HG03565 (cell line): Measurements from ENCODE around the gene CCT8L2.
"Not testable (repeated sequence)": the region's sequence is repeated elsewhere in the genome, so short reads cannot be mapped to it uniquely, and the experiment has no call there.

ENCODE experiments used
- ATAC-seq: cut with Tn5 transposase; IDR thresholded peaks from one replicate; pipeline ENCODE4 v1.9.1; 2021; ENCODE audit warnings: mild to moderate bottlenecking, moderate library complexity; ENCODE audit not compliant: unreplicated experiment

CCT8L2 gene

GRCh38 chr22:16592710-16593109 is at the start of gene CCT8L2:
Gene CCT8L2 (minus strand): TSS chr22:16592810. CDS start chr22:16592550, 260 bp downstream.
- not testable (repeated sequence) for ATAC-seq

GRCh38 chr22:16635442-16635841 is 42.8 kb upstream of the CCT8L2 start:
- not testable (repeated sequence) for ATAC-seq

DNA sequence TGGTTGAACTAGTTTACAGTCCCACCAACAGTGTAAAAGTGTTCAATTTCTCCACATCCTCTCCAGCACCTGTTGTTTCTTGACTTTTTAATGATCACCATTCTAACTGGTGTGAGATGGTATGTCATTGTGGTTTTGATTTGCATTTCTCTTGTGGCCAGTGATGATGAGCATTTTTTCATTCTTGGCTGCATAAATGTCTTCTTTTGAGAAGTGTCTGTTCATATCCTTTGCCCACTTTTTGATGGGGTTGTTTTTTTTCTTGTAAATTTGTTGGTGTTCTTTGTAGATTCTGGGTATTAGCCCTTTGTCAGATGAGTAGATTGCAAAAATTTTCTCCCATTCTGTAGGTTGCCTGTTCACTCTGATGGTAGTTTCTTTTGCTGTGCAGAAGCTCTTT is 41.5 kb upstream of the CCT8L2 start:
- not testable (repeated sequence) for ATAC-seq

GRCh38 chr22:16628476-16628875 is 35.9 kb upstream of the CCT8L2 start:
- not testable (repeated sequence) for ATAC-seq

- ATAC-seq = not testable (repeated sequence)
Measured at GRCh38 chr22:16625018-16625417, 32.4 kb upstream of the CCT8L2 start.

DNA sequence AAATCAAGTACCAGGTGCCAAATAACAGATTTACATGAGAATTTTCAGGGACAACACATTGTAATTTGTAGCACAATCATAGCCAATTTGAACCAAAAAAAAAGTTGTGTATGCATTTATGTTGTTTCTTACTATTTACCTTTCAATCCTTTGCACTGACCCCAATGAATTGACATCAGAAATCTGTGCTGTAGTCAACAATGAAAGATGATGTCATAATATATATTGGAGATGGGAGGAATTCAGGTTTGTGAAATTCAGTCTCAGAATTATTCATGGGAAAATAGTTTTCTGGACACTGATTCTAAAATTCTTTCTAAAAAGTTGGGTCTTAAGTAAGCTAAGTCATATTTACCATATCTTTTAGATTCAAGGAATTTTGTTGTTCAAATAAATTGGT is 31.0 kb upstream of the CCT8L2 start:
- ATAC-seq = not testable (repeated sequence)

DNA sequence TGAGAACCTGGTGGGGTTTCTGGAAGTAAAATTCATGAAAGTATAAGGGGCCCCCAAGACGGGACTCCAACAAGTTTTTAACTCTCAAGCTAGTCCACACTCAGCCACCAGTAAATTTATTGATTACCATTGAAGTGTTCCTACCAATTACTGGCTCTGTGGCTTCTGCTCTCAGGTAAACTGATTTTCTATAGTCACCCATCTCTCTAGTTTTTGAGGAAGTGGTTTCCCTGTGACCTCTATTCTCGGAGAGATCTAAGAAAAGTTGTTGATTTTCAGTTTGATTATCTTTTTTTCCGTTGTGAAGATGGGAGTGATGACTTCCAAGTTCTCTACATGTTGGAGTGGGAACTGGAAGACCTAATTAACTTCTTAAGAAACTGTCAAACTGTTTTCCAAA is 24.9 kb upstream of the CCT8L2 start:
- not testable (repeated sequence) for ATAC-seq

GRCh38 chr22:16616390-16616938 is 23.9 kb upstream of the CCT8L2 start:
- ATAC-seq = not testable (repeated sequence)

GRCh38 chr22:16615606-16616245 is 23.1 kb upstream of the CCT8L2 start:
- not testable (repeated sequence) for ATAC-seq

GRCh38 chr22:16609548-16610261 is 17.1 kb upstream of the CCT8L2 start:
- ATAC-seq = no peak

GRCh38 chr22:16608931-16609330 is 16.3 kb upstream of the CCT8L2 start:
- no peak for ATAC-seq

DNA sequence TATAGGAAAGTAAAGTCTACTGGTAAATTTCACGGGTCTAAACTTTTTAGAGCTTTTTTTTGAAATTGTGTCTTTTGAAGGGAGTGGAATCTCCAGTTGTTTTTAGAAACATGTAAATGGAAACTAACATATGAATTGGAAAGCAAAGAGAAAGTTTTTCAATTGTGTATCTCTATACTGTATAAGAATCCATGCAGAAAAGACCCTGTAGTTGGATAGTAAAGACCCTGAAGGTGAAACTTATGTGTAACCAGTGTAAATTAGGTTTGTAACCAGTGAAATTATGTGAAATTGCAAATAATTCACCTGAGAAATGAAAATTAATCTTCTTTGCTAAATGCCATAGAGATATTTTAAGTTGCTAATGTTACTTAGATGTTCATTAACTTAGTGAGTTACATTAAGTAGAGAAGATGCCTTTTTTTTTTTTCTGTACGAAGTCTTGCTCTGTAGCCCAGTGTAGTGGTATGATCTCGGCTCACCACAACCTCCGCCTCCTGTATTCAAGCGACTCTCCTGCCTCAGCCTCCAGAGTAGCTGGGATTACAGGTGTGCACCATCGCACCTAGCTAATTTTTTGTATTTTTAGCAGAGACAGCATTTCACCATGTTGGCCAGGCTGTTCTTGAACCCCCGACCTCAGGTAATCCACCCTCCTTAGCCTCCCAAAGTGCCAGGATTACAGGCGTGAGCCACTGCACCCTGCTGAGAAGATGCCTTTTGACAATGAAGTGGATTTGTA is 11.8 kb upstream of the CCT8L2 start:
- not testable (repeated sequence) for ATAC-seq

DNA sequence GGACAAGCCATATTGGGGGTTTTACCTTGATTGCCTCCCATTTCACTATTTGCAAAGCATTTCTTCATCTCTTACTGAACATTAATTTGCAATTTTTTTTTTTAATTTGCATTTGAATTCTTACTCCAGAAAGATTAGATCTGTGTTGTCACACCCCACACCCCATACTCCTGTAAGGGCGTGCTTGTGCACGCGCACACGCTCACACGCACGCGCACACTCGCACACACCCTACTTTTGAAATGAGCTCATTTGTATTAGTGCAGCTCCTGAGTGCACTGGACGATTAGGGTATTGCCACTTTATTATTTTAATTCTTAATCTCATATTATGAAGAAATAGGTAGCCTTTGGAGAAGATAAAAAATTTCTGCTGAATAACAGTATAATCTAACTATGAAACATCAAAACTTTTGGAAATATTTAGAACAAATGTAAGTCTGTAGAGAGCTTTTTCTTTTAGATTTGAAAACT is 11.2 kb upstream of the CCT8L2 start:
- ATAC-seq = not testable (repeated sequence)

GRCh38 chr22:16603448-16603768 is 10.8 kb upstream of the CCT8L2 start:
- ATAC-seq = no peak

GRCh38 chr22:16602728-16603447 is 10.3 kb upstream of the CCT8L2 start:
- not testable (repeated sequence) for ATAC-seq

DNA sequence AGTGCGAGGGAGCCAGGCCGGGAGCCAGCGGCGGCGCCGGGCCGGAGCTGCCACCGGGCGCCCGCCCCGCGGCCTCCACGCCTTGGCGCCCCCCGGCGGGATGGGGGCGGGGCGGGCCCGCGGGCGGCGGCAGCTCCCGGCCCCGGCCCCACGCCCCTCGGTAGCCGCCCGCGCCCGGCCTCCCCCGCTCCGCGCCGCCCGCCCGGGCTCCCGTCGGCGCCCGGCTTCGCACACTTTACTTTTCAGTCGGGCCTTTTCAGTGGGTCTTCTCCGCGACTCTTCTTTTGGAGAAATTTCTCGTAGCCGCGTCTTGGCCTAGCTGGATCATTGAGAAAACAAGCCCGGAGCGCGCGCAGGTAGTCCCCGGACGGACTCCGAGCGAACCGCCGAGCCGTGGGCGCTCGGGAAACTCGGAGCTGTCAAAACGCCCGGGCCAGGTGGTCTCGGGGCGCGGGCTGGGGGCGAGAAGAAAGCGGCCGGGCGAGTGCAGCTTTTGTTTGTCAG is 9.7 kb upstream of the CCT8L2 start:
- ATAC-seq = not testable (repeated sequence)

GRCh38 chr22:16601437-16602223 is 9.0 kb upstream of the CCT8L2 start:
- ATAC-seq = no peak

GRCh38 chr22:16600644-16601436 is 8.2 kb upstream of the CCT8L2 start:
- not testable (repeated sequence) for ATAC-seq

DNA sequence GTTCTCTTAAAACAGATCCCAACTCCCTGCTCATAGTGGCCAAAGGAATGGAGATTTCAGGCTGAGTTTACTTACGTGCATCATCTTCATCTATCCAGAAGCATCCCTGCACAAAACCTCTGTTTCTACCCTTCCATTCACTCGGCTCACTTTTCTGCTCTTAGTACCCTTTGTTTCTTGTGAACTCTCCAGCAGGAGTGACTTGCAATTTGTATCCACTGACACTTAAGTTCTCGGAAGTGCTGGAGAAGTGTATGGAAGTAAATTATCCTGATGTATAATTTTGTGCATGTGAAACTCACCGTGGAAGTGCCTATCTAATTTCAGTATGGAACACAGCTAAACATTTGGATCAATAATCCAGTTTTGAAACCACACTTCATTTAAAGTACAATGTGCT is 7.0 kb upstream of the CCT8L2 start:
- not testable (repeated sequence) for ATAC-seq
